GM12801 (cell line): ENCODE data around the gene SEMA4A.

Experiments
- TF ChIP-seq, protein P1 (sequence below): IDR thresholded peaks from one replicate; pipeline ENCODE4 v1.5.1; 2011; ENCODE audit warnings: control low read depth; ENCODE audit not compliant: insufficient read length; ENCODE audit errors: extremely low read depth

SEMA4A gene

DNA sequence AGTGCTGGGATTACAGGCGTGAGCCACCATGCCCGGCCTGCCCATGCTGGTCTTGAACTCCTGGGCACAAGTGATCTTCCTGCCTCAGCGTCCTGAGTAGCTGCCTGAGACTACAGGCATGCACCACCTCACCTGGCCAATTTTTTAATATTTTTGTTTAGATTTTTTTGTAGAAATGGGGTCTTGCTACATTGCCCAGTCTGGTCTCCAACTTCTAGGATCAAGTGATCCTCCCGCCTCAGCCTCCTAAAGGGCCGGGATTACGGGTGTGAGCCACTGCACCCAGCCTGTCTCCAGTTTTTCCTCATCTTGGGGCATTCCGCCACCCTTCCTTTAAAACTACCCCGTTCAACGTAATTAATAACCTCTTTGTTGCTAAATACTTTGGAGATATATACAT lies 66.8 kb downstream of the SEMA4A start:
- TF ChIP-seq, protein P1, sequence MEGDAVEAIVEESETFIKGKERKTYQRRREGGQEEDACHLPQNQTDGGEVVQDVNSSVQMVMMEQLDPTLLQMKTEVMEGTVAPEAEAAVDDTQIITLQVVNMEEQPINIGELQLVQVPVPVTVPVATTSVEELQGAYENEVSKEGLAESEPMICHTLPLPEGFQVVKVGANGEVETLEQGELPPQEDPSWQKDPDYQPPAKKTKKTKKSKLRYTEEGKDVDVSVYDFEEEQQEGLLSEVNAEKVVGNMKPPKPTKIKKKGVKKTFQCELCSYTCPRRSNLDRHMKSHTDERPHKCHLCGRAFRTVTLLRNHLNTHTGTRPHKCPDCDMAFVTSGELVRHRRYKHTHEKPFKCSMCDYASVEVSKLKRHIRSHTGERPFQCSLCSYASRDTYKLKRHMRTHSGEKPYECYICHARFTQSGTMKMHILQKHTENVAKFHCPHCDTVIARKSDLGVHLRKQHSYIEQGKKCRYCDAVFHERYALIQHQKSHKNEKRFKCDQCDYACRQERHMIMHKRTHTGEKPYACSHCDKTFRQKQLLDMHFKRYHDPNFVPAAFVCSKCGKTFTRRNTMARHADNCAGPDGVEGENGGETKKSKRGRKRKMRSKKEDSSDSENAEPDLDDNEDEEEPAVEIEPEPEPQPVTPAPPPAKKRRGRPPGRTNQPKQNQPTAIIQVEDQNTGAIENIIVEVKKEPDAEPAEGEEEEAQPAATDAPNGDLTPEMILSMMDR = no peak

DNA sequence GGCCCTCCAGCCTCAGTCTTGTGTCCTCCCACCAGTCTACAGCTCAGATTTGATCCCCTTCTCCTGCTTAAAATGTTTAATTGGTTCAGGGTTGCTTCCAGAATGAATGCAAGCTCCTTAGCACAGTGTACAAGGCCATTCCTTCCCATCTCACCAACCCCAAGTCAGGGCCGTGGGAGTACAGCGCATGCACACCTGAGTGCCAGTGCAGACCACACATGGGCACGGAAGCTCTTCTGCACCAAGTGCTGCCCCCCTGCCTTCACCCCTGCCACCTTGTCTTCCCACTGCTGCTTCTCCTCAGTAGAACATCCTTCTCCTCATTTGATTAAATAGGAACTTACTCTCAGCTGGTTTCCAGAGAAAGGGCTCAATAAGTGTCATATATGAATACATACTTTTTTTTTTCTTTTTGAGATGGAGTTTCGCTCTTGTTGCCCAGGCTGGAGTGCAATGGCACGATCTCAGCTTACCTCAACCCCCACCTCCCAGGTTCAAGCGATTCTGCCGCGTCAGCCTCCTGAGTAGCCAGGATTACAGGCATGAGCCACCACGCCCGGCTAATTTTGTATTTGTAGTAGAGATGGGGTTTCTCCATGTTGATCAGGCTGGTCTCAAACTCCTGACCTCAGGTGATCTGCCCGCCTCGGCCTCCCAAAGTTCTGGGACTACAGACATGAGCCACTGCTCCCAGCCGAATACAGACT lies 68.8 kb downstream of the SEMA4A start:
- TF ChIP-seq, protein P1 = no peak

DNA sequence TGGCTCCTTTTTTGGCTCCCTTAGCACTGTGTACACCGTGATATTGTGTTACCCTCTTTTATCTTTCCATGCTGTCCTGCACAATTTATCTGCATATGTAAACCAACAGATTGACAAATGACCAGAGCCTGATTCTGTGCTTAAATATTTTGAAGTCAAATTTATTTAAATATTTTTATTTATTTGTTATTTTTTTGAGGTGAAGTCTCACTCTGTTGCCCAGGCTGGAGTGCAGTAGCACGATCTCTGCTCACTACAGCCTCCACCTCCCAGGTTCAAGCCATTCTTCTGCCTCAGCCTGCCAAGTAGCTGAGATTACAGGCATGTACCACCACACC lies 72.3 kb downstream of the SEMA4A start:
- TF ChIP-seq, protein P1 = no peak

DNA sequence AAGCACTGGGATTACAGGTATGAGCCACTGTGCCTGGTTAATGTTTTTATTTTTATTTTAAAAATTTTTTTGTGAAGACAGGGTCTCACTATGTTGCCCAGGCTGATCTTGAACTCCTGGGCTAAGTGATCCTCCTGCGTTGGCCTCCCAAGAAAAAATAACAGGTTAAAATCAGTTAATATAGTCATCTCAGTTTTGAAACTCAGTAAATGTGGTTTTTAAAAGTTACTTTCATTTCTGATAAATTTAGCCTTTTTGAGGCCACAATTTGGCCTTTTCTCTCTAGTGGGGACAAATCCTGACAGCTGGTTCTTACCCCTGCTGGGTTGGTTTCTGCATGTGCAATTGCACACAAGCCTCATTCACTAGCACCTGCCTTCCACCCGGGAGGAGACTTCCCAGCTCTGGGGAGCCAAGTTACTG lies 72.7 kb downstream of the SEMA4A start:
- TF ChIP-seq, protein P1 = no peak

DNA sequence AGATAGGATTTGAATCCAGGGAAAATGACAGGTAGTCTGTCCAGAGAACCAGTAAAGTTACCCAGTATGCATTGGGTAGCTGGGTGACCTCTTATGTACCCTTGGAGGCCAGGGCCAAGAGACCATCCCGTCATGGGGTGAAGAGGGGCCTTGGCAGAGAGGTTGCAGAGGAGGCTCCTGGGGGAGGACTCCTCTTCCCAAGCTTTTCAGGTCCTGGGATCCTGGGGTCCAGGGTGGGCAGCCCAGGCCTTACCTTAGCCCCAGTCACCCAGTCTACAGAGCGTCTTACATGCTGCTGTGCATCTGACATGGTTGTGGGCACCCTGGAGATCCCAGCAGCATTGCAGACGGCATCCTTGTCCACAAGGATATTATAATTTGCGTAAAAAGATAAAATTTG lies 73.4 kb downstream of the SEMA4A start:
- TF ChIP-seq, protein P1 = no peak
